Right renal pelvis (tissue), 4 donors: Measurements from ENCODE around the gene SLC22A1. TPM values are rescaled to one million over a fixed set of nuclear protein-coding genes. Genes with fewer than 3 reads are reported as not detected.
A peak's percentile ranks its signal among the peaks of the same experiment; 100 is the strongest.
"Not testable (repeated sequence)": the region's sequence is repeated elsewhere in the genome, so short reads cannot be mapped to it uniquely, and the experiment has no call there.

Experiments used
- DNase-seq, 4 donors: peaks; one replicate each; pipeline ENCODE4 v3.0.0-alpha.2; 2013; ENCODE audit warnings: low read depth in 4 of 4, low spot score in 3 of 4, missing footprints in 1 of 4
- polyA plus RNA-seq, 4 donors: library from polyadenylated mRNA; unstranded; fragments of 120-200 nt; gene quantifications; one replicate each; pipeline ENCODE4 v1.2.1, GENCODE V29; 2013; ENCODE audit not compliant: insufficient read length in 4 of 4

The SLC22A1 gene
- polyA plus RNA-seq, 4 donors = 0.40 to 1.0 (median 0.74) TPM

- no peak for DNase-seq
Measured at GRCh38 chr6:160135907-160136655, 14.5 kb downstream of the SLC22A1 start.

GRCh38 chr6:160137130-160137988 lies 15.7 kb downstream of the SLC22A1 start:
- DNase-seq = no peak

- peak in 3 of 4 donors; percentile 22 to 30 (median 23) for DNase-seq
Measured at GRCh38 chr6:160137989-160138835, 16.6 kb downstream of the SLC22A1 start.

GRCh38 chr6:160138839-160139419 lies 17.3 kb downstream of the SLC22A1 start:
- DNase-seq = no peak

- DNase-seq = no peak
Measured at GRCh38 chr6:160139420-160139851, 17.8 kb downstream of the SLC22A1 start.

GRCh38 chr6:160140493-160140892 lies 18.9 kb downstream of the SLC22A1 start:
- DNase-seq = not testable (repeated sequence)

GRCh38 chr6:160141001-160141726 lies 19.5 kb downstream of the SLC22A1 start:
- no peak for DNase-seq

- DNase-seq = no peak
Measured at GRCh38 chr6:160142115-160142715, 20.6 kb downstream of the SLC22A1 start.

GRCh38 chr6:160146454-160147145 lies 25.0 kb downstream of the SLC22A1 start:
- DNase-seq = no peak

GRCh38 chr6:160147146-160147536 lies 25.5 kb downstream of the SLC22A1 start:
- DNase-seq = no peak

GRCh38 chr6:160154471-160154870 lies 32.9 kb downstream of the SLC22A1 start:
- DNase-seq = no peak

GRCh38 chr6:160156842-160157241 lies 35.2 kb downstream of the SLC22A1 start:
- DNase-seq = no peak

- peak in 1 of 4 donors; percentile 10 for DNase-seq
Measured at GRCh38 chr6:160160450-160160849, 38.8 kb downstream of the SLC22A1 start.

- DNase-seq = no peak
Measured at GRCh38 chr6:160160929-160161646, 39.5 kb downstream of the SLC22A1 start.

- no peak for DNase-seq
Measured at GRCh38 chr6:160161647-160161986, 40.0 kb downstream of the SLC22A1 start.

GRCh38 chr6:160162030-160162566 lies 40.5 kb downstream of the SLC22A1 start:
- DNase-seq = no peak

GRCh38 chr6:160163425-160163824 lies 41.8 kb downstream of the SLC22A1 start:
- no peak for DNase-seq

GRCh38 chr6:160163912-160164311 lies 42.3 kb downstream of the SLC22A1 start:
- DNase-seq = no peak
